Activated T-cell treated with anti-CD3 and anti-CD28 coated beads, Interleukin-2, amount 50 U/mL, for 72 hours (primary cell): ENCODE measurements around the gene PACS2. TPM values are rescaled to one million over a fixed set of nuclear protein-coding genes. Genes with fewer than 3 reads are reported as not detected.

Experiments
- ATAC-seq, 2 donors: fragments of 150-1000 bp; cut with Tn5 transposase; replicated peaks in 1 of 2; 2 replicates each; pipeline ENCODE4 v1.10.0; 2021; ENCODE audit warnings: moderate library complexity in 2 of 2, mild to moderate bottlenecking in 1 of 2
- DNase-seq, 2 donors: peaks; one replicate each; pipeline ENCODE4 v3.0.0; 2021 to 2022; ENCODE audit warnings: mixed read lengths in 1 of 2
- H3K27ac Mint-ChIP-seq: one replicate; pipeline ENCODE4 v1.8.0; 2022; ENCODE audit warnings: mild to moderate bottlenecking, moderate library complexity, mixed read lengths
- H3K27me3 Mint-ChIP-seq: one replicate; pipeline ENCODE4 v1.8.0; 2022; ENCODE audit warnings: low read depth, mixed read lengths
- H3K36me3 Mint-ChIP-seq, 2 donors: one replicate each; pipeline ENCODE4 v1.8.0; 2022; ENCODE audit warnings: mixed read lengths in 2 of 2, mild to moderate bottlenecking in 1 of 2; ENCODE audit not compliant: insufficient read depth in 2 of 2
- H3K4me1 Mint-ChIP-seq: one replicate; pipeline ENCODE4 v1.8.0; 2022; ENCODE audit warnings: low read depth, mixed read lengths
- H3K4me3 Mint-ChIP-seq, 2 donors: one replicate each; pipeline ENCODE4 v1.8.0; 2022; ENCODE audit warnings: mild to moderate bottlenecking in 2 of 2, mixed read lengths in 2 of 2, moderate library complexity in 2 of 2
- H3K9me3 Mint-ChIP-seq, 2 donors: one replicate each; pipeline ENCODE4 v1.8.0; 2022; ENCODE audit warnings: mixed read lengths in 2 of 2
- total RNA-seq, 2 donors: library from RNA; stranded (reverse); gene quantifications; one replicate each; pipeline ENCODE4 v1.2.3, GENCODE V29; 2022

The PACS2 gene
- total RNA-seq, 2 donors from 2014 or later, result 36.5 to 44.9 TPM

- no peak for ATAC-seq
- Mint-ChIP-seq H3K27me3 (no peaks in the 10 kb centered on the region), H3K9me3 (no peaks in the 10 kb centered on the region), H3K4me1 (peaks cover 10% of the 10 kb centered on the region), H3K27ac (no peak overlapping the region), H3K36me3 (peaks cover 0 to 7% of the 10 kb centered on the region in 2 donors), H3K4me3 (no peak overlapping the region)
- no peak for DNase-seq
Measured at GRCh38 chr14:105439710-105440553, 125.4 kb downstream of the PACS2 start.

GRCh38 chr14:105440554-105440900 is 126.0 kb downstream of the PACS2 start:
- Mint-ChIP-seq H3K27ac (no peak overlapping the region), H3K9me3 (no peaks in the 10 kb centered on the region), H3K36me3 (peaks cover 0 to 5% of the 10 kb centered on the region in 2 donors), H3K27me3 (no peaks in the 10 kb centered on the region), H3K4me1 (peaks cover 4% of the 10 kb centered on the region), H3K4me3 (no peak overlapping the region)
- DNase-seq (no peak), ATAC-seq (no peak)

GRCh38 chr14:105440992-105441391 is 126.4 kb downstream of the PACS2 start:
- Mint-ChIP-seq H3K27ac (no peak overlapping the region), H3K9me3 (no peaks in the 10 kb centered on the region), H3K4me1 (no peaks in the 10 kb centered on the region), H3K27me3 (no peaks in the 10 kb centered on the region), H3K4me3 (no peak overlapping the region), H3K36me3 (peaks cover 0 to 5% of the 10 kb centered on the region in 2 donors)
- DNase-seq (no peak), ATAC-seq (no peak)

GRCh38 chr14:105442125-105442524 is 127.6 kb downstream of the PACS2 start:
- Mint-ChIP-seq H3K9me3 (no peaks in the 10 kb centered on the region), H3K4me3 (no peak overlapping the region), H3K27ac (no peak overlapping the region), H3K4me1 (no peaks in the 10 kb centered on the region), H3K36me3 (peaks cover 0 to 5% of the 10 kb centered on the region in 2 donors), H3K27me3 (no peaks in the 10 kb centered on the region)
- ATAC-seq (no peak), DNase-seq (no peak)

GRCh38 chr14:105442834-105443233 is 128.3 kb downstream of the PACS2 start:
- Mint-ChIP-seq H3K4me1 (no peaks in the 10 kb centered on the region), H3K27ac (no peak overlapping the region), H3K4me3 (no peak overlapping the region), H3K36me3 (peaks cover 0 to 5% of the 10 kb centered on the region in 2 donors), H3K27me3 (no peaks in the 10 kb centered on the region), H3K9me3 (no peaks in the 10 kb centered on the region)
- no peak for ATAC-seq
- no peak for DNase-seq

- Mint-ChIP-seq H3K27ac (no peak overlapping the region), H3K27me3 (no peaks in the 10 kb centered on the region), H3K9me3 (no peaks in the 10 kb centered on the region), H3K36me3 (peaks cover 0 to 5% of the 10 kb centered on the region in 2 donors), H3K4me3 (no peak overlapping the region), H3K4me1 (no peaks in the 10 kb centered on the region)
- ATAC-seq (no peak), DNase-seq (no peak)
Measured at GRCh38 chr14:105444859-105445258, 130.3 kb downstream of the PACS2 start.

GRCh38 chr14:105445290-105445689 is 130.7 kb downstream of the PACS2 start:
- no peak for DNase-seq
- no peak overlapping the region for H3K27ac Mint-ChIP-seq
- ATAC-seq, result no peak
- H3K27me3 Mint-ChIP-seq, result no peaks in the 10 kb centered on the region
- no peaks in the 10 kb centered on the region for H3K4me1 Mint-ChIP-seq
- no peak overlapping the region for H3K4me3 Mint-ChIP-seq
- no peaks in the 10 kb centered on the region for H3K9me3 Mint-ChIP-seq
- H3K36me3 Mint-ChIP-seq, result peaks cover 0 to 5% of the 10 kb centered on the region in 2 donors

- no peak overlapping the region for H3K27ac Mint-ChIP-seq
- no peak overlapping the region for H3K4me3 Mint-ChIP-seq
- peaks cover 0 to 4% of the 10 kb centered on the region in 2 donors for H3K36me3 Mint-ChIP-seq
- DNase-seq, result no peak
- no peaks in the 10 kb centered on the region for H3K9me3 Mint-ChIP-seq
- ATAC-seq, result no peak
- H3K27me3 Mint-ChIP-seq, result no peaks in the 10 kb centered on the region
- no peaks in the 10 kb centered on the region for H3K4me1 Mint-ChIP-seq
Measured at GRCh38 chr14:105445901-105446845, 131.6 kb downstream of the PACS2 start.

- H3K4me3 Mint-ChIP-seq, result no peak overlapping the region
- no peaks in the 10 kb centered on the region for H3K9me3 Mint-ChIP-seq
- no peaks in the 10 kb centered on the region for H3K4me1 Mint-ChIP-seq
- no peak for ATAC-seq
- no peak overlapping the region for H3K27ac Mint-ChIP-seq
- H3K27me3 Mint-ChIP-seq, result no peaks in the 10 kb centered on the region
- DNase-seq, result no peak
- H3K36me3 Mint-ChIP-seq, result no peaks in the 10 kb centered on the region
Measured at GRCh38 chr14:105446971-105447370, 132.4 kb downstream of the PACS2 start.

Other genes with a start within 250 kb of the PACS2 start
- gene GPR132, start 249.3 kb upstream of the PACS2 start, total RNA-seq, result 10 to 100 TPM; 38.2 to 49.6 TPM
- 1 to 10 TPM; 3.1 to 5.4 TPM for gene JAG2, start 146.0 kb upstream of the PACS2 start, total RNA-seq
- 10 to 100 TPM; 13.3 to 18.2 TPM for gene NUDT14, start 133.4 kb upstream of the PACS2 start, total RNA-seq
- gene BTBD6, start 66.2 kb upstream of the PACS2 start, total RNA-seq, result 10 to 100 TPM; 25.8 to 28.8 TPM
- gene BRF1, start 13.7 kb upstream of the PACS2 start, total RNA-seq, result 10 to 100 TPM; 31.3 to 34.5 TPM
- 1 to 10 TPM; 1.8 to 3.3 TPM for gene TEX22, start 83.8 kb downstream of the PACS2 start, total RNA-seq
- 100 to 1,000 TPM; 125 to 140 TPM for gene MTA1, start 105.1 kb downstream of the PACS2 start, total RNA-seq
- 1 to 10 TPM; 1.1 to 1.3 TPM for gene CRIP2, start 160.1 kb downstream of the PACS2 start, total RNA-seq
- gene CRIP1, start 172.1 kb downstream of the PACS2 start, total RNA-seq, result 100 to 1,000 TPM; 146 to 174 TPM
- gene TEDC1, start 176.5 kb downstream of the PACS2 start, total RNA-seq, result 10 to 100 TPM; 33.0 to 36.9 TPM
- 1 to 10 TPM; 6.3 to 7.9 TPM for gene TMEM121, start 211.8 kb downstream of the PACS2 start, total RNA-seq